ENCODE measurements around the gene HLA-DQB2.

HLA-DQB2 gene

GRCh38 chr6:32744776-32745175 lies 18.6 kb downstream of the HLA-DQB2 start:
- no peak for DNase-seq (ENCODE audit: low read depth)

- DNase-seq (ENCODE audit: low read depth), result no peak
Measured at GRCh38 chr6:32742374-32742773, 21.0 kb downstream of the HLA-DQB2 start.

GRCh38 chr6:32741031-32741960 lies 22.0 kb downstream of the HLA-DQB2 start, which contains the start of gene HLA-DQA2:
HLA-DQA2 (plus strand) TSS chr6:32741391; CDS start chr6:32741444, 53 bp downstream.
- no peak for DNase-seq (ENCODE audit: low read depth)

- DNase-seq (ENCODE audit: low read depth), result no peak
Measured at GRCh38 chr6:32738126-32738525, 25.2 kb downstream of the HLA-DQB2 start.

GRCh38 chr6:32718879-32719278 lies 44.5 kb downstream of the HLA-DQB2 start:
- DNase-seq (ENCODE audit: low read depth), result no peak

GRCh38 chr6:32716396-32716795 lies 46.9 kb downstream of the HLA-DQB2 start:
- DNase-seq (ENCODE audit: low read depth), result no peak

- DNase-seq (ENCODE audit: low read depth), result no peak
Measured at GRCh38 chr6:32713241-32713640, 50.1 kb downstream of the HLA-DQB2 start.

- no peak for DNase-seq (ENCODE audit: low read depth)
Measured at GRCh38 chr6:32709625-32710024, 53.7 kb downstream of the HLA-DQB2 start.
